Stimulated activated CD4-positive, alpha-beta T cell treated with anti-CD3 and anti-CD28 coated beads, Interleukin-4, amount 100 ng/mL, for 24 hours (primary cell): ENCODE measurements around the gene TNIP1.
A peak's percentile ranks its signal among the peaks of the same experiment; 100 is the strongest.

Experiments used
- DNase-seq: peaks from one replicate; pipeline ENCODE4 v3.0.0-alpha.2; 2020

The TNIP1 gene

GRCh38 chr5:151104795-151105194 is 24.0 kb upstream of the TNIP1 start:
- DNase-seq, result no peak

GRCh38 chr5:151101746-151102145 is 20.9 kb upstream of the TNIP1 start:
- DNase-seq, result no peak

- no peak for DNase-seq
Observed at GRCh38 chr5:151101151-151101550, 20.3 kb upstream of the TNIP1 start.

GRCh38 chr5:151100681-151101080 is 19.8 kb upstream of the TNIP1 start:
- DNase-seq, result no peak

GRCh38 chr5:151098768-151099121 is 17.9 kb upstream of the TNIP1 start:
- no peak for DNase-seq

GRCh38 chr5:151097820-151098767 is 17.3 kb upstream of the TNIP1 start:
- DNase-seq, result peak; percentile 42

GRCh38 chr5:151097061-151097460 is 16.2 kb upstream of the TNIP1 start:
- no peak for DNase-seq

GRCh38 chr5:151096001-151096373 is 15.2 kb upstream of the TNIP1 start:
- no peak for DNase-seq

GRCh38 chr5:151095341-151096000 is 14.6 kb upstream of the TNIP1 start:
- no peak for DNase-seq

GRCh38 chr5:151094852-151095245 is 14.0 kb upstream of the TNIP1 start:
- DNase-seq, result no peak

GRCh38 chr5:151094030-151094851 is 13.4 kb upstream of the TNIP1 start:
- DNase-seq, result peak; percentile 73

- DNase-seq, result no peak
Observed at GRCh38 chr5:151093476-151093889, 12.6 kb upstream of the TNIP1 start.

GRCh38 chr5:151092762-151093161 is 11.9 kb upstream of the TNIP1 start:
- no peak for DNase-seq

- DNase-seq, result no peak
Observed at GRCh38 chr5:151089726-151090125, 8.9 kb upstream of the TNIP1 start.

GRCh38 chr5:151088986-151089385 is 8.2 kb upstream of the TNIP1 start:
- no peak for DNase-seq

- no peak for DNase-seq
Observed at GRCh38 chr5:151087486-151087885, 6.7 kb upstream of the TNIP1 start.

- DNase-seq, result peak; percentile 76
Observed at GRCh38 chr5:151086905-151087360, 6.1 kb upstream of the TNIP1 start.

- no peak for DNase-seq
Observed at GRCh38 chr5:151086192-151086869, 5.5 kb upstream of the TNIP1 start.

GRCh38 chr5:151085517-151086041 is 4.7 kb upstream of the TNIP1 start:
- DNase-seq, result peak; percentile 53

- DNase-seq, result no peak
Observed at GRCh38 chr5:151084363-151084762, 3.5 kb upstream of the TNIP1 start.

GRCh38 chr5:151083081-151083676 is 2.3 kb upstream of the TNIP1 start:
- DNase-seq, result peak; percentile 81
